GM18499 (cell line): Measurements from ENCODE around the gene CCL1.

ENCODE experiments used
- ATAC-seq: cut with Tn5 transposase; IDR thresholded peaks from one replicate; pipeline ENCODE4 v1.9.1; 2021; ENCODE audit warnings: moderate number of reproducible peaks; ENCODE audit not compliant: insufficient read depth, unreplicated experiment

Gene CCL1

GRCh38 chr17:34384271-34384670, 21.2 kb upstream of the CCL1 start:
- ATAC-seq = no peak

DNA sequence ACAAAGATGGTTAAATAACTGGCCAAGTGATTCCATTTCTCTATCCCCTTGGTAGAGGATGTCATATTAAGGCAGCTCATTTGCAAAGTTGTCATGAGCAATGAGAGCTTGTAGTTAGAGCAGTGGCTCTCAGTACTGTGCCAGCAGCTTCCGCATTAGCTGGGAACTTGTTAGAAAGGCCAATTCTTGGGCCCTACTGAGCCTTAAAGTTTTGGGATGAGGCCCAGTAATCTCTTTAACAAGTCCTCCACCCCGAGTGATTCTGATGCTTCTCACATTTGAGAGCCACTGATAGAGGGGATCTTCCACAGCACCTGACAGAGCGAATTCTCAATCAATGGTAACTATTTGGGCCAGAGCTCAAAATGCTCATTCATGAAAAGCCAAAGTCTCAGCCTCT, 20.2 kb upstream of the CCL1 start:
- no peak for ATAC-seq

DNA sequence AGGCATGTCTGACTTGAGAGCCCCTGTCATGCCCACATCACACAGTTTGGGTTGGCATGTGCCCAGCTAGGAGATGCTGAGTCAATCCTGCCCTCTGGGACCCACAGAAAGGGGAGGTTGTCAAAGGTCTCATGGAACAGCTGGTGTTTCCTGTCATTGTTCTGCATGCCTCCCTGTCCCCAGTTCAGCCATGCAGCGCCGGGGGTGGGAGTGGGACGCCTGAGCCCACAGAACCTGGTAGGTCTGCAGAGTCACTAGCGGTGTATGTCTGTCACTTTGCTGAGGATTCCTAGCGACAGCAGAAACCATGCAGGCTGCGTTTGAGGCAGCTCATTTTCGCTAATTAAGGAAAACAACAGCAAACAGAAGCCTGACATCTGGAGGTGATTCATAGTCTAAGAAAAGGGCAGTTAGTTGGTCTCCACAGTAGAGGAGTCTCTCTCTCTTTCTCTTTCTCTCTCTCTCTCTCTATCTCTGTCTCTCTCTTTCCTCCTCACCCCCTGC, 19.6 kb upstream of the CCL1 start:
- ATAC-seq = no peak

GRCh38 chr17:34379868-34380267, 16.8 kb upstream of the CCL1 start:
- no peak for ATAC-seq

DNA sequence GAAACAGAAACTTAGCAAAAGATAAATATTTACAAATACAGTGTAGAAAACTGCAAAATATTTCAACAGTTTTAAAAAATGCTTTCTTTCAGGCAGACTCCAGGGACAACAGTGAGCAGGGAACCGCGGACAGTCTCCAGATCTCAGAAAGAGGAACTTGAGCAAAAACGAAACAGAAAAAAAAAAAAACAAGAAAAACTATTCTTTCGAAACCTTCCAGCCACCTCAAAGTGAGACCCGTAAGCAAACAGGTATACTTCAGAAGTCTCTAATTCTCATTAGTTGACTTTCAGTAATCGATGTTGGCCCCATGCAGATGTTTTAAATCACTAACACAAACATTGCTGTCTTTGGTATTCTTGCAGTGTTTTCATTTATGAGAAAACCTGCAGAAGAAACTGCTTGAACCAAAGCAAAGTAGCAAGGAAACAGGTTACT, 15.7 kb upstream of the CCL1 start:
- peak; percentile 85 for ATAC-seq

- no peak for ATAC-seq
Measured at GRCh38 chr17:34377078-34377823, 14.2 kb upstream of the CCL1 start.

DNA sequence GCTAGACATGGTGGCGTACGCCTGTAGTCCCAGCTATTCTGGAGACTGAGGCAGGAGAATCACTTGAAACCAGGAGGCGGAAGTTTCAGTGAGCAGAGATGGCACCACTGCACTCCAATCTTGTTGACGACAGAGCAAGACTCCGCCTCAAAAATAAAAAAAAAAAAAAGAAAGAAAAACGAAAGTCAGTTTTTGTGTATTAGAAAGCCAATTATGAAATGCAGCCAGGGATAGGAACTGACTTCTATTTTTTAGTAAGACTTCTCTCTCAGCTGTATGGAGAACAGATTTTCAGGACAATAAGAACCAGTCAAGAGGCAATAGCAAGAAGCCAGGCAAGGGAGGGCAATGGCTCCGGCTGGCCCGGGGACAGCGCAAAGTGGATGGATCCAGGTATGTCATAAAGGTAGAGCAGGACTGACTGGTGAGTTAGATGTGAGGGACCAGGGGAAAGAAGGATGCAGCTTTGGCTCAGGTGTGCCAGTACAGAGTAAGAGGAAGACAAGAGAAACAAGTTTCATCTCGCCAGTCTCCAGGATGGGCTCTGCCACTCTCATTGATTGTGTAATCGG, 12.5 kb upstream of the CCL1 start:
- no peak for ATAC-seq

GRCh38 chr17:34374457-34374856, 11.4 kb upstream of the CCL1 start:
- ATAC-seq = no peak

- ATAC-seq = no peak
Measured at GRCh38 chr17:34371405-34372100, 8.5 kb upstream of the CCL1 start.

DNA sequence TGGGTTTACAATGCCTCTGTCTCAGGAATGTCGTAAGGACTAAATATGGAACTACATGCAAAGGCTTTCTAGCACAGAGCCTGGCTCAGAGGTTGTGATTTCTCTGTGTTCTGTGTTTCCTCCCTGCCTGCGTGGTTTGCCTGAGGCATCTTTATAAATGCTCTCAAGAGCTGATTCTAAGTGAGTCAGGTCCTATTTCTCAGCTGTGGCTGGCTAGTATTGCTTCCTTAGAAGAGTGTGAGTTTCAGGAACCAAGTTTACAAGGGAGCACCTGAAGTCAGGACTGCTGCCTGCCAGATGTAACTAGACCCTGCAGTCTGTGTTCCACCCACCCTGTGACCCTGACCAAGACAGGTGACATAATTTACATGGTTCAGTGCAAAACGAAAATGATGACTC, 8.0 kb upstream of the CCL1 start:
- ATAC-seq = no peak

DNA sequence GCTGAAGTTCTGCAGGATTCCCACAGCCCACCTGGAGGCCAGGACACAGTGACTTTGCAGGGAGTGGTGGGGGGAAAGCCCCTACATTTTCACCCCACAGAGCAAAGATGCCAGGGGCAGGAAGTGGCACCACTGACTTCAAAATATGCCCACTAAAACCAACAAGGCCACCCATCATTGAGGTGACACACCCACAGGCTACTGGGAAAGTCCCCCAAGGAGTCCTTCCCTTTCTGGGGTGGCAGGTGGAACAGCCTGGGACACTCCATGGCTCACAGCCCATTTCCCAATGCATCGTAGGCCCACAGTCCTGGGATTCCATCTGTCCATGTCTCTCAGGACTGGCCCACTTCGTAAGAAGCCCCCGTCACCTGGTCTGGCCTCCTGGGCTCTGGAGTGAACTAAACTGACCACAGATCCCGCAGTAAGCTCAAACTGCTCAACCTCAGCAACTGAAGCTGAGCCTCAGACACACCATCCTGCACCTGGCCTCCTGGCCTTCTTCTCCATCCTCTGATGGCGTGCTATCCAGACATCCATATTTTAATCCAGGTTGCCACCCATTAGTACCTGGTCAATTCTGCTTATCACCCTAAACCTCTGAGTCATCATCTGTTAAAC, 7.5 kb upstream of the CCL1 start:
- no peak for ATAC-seq

- no peak for ATAC-seq
Measured at GRCh38 chr17:34369571-34369970, 6.5 kb upstream of the CCL1 start.

- ATAC-seq = no peak
Measured at GRCh38 chr17:34368946-34369500, 6.0 kb upstream of the CCL1 start.

GRCh38 chr17:34368196-34368945, 5.3 kb upstream of the CCL1 start:
- ATAC-seq = no peak

GRCh38 chr17:34367486-34368195, 4.6 kb upstream of the CCL1 start:
- no peak for ATAC-seq

DNA sequence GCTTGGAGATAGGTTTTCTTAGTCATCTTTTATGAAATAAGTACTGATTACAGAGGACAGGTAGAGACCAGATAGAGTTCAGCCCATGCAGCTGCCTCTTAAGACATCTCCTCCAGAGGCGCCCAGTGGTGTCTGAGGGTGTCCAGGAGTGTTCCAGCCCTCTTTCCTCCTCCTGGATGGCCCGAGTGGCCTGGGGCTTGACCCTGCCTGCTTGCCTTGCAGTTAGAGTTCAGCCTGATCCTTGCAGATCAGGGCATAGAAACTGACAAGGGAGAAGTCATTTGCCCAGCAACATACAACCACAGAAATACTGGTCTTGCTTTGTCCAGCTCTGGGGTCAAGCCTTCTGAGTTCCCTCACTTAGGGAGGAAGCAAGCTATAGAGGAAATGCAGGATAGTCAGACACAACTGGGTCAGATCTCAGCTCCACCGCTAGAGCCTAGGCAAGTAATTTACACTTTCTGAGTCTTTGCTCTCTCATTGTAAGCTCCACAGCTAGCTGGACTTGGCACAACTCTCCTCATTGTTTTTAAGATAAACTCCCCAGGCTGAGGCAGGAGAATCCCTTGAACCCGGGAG, 3.6 kb upstream of the CCL1 start:
- no peak for ATAC-seq

GRCh38 chr17:34366010-34366409, 3.0 kb upstream of the CCL1 start:
- ATAC-seq = no peak

DNA sequence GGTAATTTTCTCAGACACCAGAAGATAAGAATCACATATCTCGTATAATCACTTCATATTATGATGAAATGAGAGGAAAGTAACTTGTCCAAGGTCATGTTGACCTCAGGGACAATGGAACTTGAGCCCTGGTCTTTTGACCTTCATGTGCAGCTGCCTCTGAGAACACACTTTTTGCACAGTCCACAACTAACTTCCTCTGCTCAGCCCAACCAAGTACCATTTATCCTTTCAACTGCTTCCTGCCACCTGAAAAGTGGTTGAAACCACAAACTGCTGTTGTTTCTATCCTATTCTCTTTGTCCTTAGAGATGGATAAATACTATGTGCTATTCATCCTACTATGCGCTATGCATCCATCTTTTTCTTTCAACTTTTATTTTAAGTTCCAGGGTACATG, 2.3 kb upstream of the CCL1 start:
- no peak for ATAC-seq

DNA sequence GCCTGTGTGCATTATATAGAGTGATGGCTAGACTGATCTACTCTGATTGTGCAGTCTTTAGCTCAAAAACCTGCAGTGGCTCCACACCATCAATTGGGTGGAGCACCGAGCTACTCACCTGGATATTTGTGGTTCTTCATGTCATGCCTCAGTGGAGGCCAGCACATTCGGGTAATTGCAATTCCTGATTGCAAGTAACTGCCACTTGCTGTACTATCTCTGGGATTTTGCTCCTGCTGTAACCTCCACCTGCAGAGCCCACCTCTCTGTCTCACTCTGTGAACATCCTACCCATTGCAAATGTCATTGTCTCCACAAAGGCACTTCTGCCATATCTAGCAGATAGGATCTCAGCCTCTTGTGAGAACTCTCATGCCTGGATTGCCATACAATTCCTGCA, 1.7 kb upstream of the CCL1 start:
- ATAC-seq = no peak
